MCF 10A (cell line): ENCODE results near the gene UBQLNL. TPM values are rescaled to one million over a fixed set of nuclear protein-coding genes. Genes with fewer than 3 reads are reported as not detected.

ENCODE experiments used
- BruUV-seq: library from RNA; stranded (reverse); fragments of 400-500 nt; replicated peaks from 2 replicates; lab custom pipeline; 2021; lab: Mats Ljungman, UMichigan
- CTCF ChIA-PET: fragments of 300-600 bp; sonication (Branson Sonifier 250); formaldehyde crosslinking; extraction: SDS; loops from one replicate; lab custom pipeline; 2021; ENCODE audit warnings: antibody characterized with exemption, inconsistent platforms; lab: Yijun Ruan, JAX
- POLR2A ChIA-PET: fragments of 300-600, 350-650 bp; sonication (Branson Sonifier 250); formaldehyde crosslinking; extraction: SDS; loops from one replicate; lab custom pipeline; 2020; ENCODE audit warnings: antibody characterized with exemption, inconsistent platforms; lab: Yijun Ruan, JAX
- DNase-seq: peaks from one replicate; pipeline ENCODE4 v3.0.0-alpha.2; 2018; ENCODE audit not compliant: unreplicated experiment
- H3K27ac Mint-ChIP-seq: one replicate; pipeline ENCODE4 v1.8.0; 2022; ENCODE audit warnings: mild to moderate bottlenecking, low read depth, mixed read lengths; ENCODE audit not compliant: unreplicated experiment
- H3K27me3 Mint-ChIP-seq: one replicate; pipeline ENCODE4 v1.8.0; 2022; ENCODE audit warnings: mixed read lengths; ENCODE audit not compliant: insufficient read depth, unreplicated experiment
- H3K36me3 Mint-ChIP-seq: one replicate; pipeline ENCODE4 v1.8.0; 2022; ENCODE audit warnings: mild to moderate bottlenecking, moderate library complexity, mixed read lengths; ENCODE audit not compliant: insufficient read depth, unreplicated experiment
- H3K4me1 Mint-ChIP-seq: one replicate; pipeline ENCODE4 v1.8.0; 2022; ENCODE audit warnings: mixed read lengths; ENCODE audit not compliant: insufficient read depth, unreplicated experiment
- H3K4me3 Mint-ChIP-seq: one replicate; pipeline ENCODE4 v1.8.0; 2022; ENCODE audit warnings: mild to moderate bottlenecking, moderate library complexity, mixed read lengths; ENCODE audit not compliant: unreplicated experiment
- H3K9me3 Mint-ChIP-seq: one replicate; pipeline ENCODE4 v1.8.0; 2022; ENCODE audit warnings: mixed read lengths; ENCODE audit not compliant: unreplicated experiment
- intact Hi-C: fragments of 100-400 bp; cut with micrococcal nuclease; formaldehyde crosslinking; loops from 2 replicates; pipeline ENCODE4 v1.14.1; 2022
- total RNA-seq: library from RNA; stranded (reverse); gene quantifications from 2 replicates; pipeline ENCODE4 v1.2.3, GENCODE V29; 2022
- TF ChIP-seq, protein P1 (sequence below): fragments of 200-600 bp; IDR thresholded peaks from one replicate; pipeline ENCODE4 v1.8.0; 2022; ENCODE audit warnings: antibody characterized with exemption, mild to moderate bottlenecking; ENCODE audit not compliant: unreplicated experiment

The UBQLNL gene
- total RNA-seq, 1 experiment from 2014 or later: not detected

- H3K4me3 Mint-ChIP-seq: no peak overlapping the region
- no peaks in the 10 kb centered on the region for H3K9me3 Mint-ChIP-seq
- TF ChIP-seq, protein P1, sequence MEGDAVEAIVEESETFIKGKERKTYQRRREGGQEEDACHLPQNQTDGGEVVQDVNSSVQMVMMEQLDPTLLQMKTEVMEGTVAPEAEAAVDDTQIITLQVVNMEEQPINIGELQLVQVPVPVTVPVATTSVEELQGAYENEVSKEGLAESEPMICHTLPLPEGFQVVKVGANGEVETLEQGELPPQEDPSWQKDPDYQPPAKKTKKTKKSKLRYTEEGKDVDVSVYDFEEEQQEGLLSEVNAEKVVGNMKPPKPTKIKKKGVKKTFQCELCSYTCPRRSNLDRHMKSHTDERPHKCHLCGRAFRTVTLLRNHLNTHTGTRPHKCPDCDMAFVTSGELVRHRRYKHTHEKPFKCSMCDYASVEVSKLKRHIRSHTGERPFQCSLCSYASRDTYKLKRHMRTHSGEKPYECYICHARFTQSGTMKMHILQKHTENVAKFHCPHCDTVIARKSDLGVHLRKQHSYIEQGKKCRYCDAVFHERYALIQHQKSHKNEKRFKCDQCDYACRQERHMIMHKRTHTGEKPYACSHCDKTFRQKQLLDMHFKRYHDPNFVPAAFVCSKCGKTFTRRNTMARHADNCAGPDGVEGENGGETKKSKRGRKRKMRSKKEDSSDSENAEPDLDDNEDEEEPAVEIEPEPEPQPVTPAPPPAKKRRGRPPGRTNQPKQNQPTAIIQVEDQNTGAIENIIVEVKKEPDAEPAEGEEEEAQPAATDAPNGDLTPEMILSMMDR: no peak
- ChIA-PET CTCF (no interaction called here), POLR2A (no interaction called here)
- peaks cover 43% of the 10 kb centered on the region for H3K27me3 Mint-ChIP-seq
- no TSS peak for BruUV-seq
- intact Hi-C loops: no loop called here
- H3K36me3 Mint-ChIP-seq: no peaks in the 10 kb centered on the region
- DNase-seq: no peak
- H3K27ac Mint-ChIP-seq: no peak overlapping the region
- H3K4me1 Mint-ChIP-seq: no peaks in the 10 kb centered on the region
Measured at GRCh38 chr11:5488798-5489399, 27.6 kb downstream of the UBQLNL start.

DNA sequence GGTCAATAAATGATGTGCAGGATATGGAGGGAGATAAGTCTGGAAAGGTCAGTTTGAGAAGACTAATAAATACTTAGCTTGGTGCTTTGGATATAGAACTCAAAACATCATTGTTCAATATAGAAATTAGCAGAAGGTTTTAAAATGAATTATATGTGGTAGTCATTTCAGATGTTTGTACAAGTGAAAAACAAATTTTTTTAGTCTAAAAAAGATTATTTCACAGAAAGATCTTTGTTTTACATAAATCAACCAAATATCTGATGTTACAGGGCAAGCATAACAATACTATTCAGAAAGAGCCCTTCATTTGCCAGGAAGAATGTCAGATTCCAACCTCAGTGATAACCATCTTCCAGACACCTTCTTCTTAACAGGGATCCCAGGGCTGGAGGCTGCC is 28.1 kb downstream of the UBQLNL start, which contains the start of gene OR52D1:
OR52D1 (plus strand) TSS at position 301 of the 400 bp plus-strand sequence; CDS start at position 323, 22 bp downstream.
- POLR2A ChIA-PET: no interaction called here
- no peak within 1 kb of the TSS for H3K4me3 Mint-ChIP-seq
- intact Hi-C loops: no loop called here
- BruUV-seq: no TSS peak
- CTCF ChIA-PET: no interaction called here
- H3K27me3 Mint-ChIP-seq: peaks cover 48% of the 10 kb centered on the region
- TF ChIP-seq, protein P1: no peak
- H3K27ac Mint-ChIP-seq: no peak within 1 kb of the TSS
- H3K4me1 Mint-ChIP-seq: no peaks in the 10 kb centered on the region
- no peak for DNase-seq
- no peaks in the 10 kb centered on the region for H3K9me3 Mint-ChIP-seq
- no peaks in the 10 kb centered on the region for H3K36me3 Mint-ChIP-seq

GRCh38 chr11:5486421-5486820 is 30.1 kb downstream of the UBQLNL start:
- TF ChIP-seq, protein P1: no peak
- intact Hi-C loops: no loop called here
- no TSS peak for BruUV-seq
- H3K36me3 Mint-ChIP-seq: no peaks in the 10 kb centered on the region
- no peaks in the 10 kb centered on the region for H3K4me1 Mint-ChIP-seq
- ChIA-PET POLR2A (interaction anchor here (0.7 kb wide), 1 partner anchor 9 kb away, joined by 4 read pairs; no protein-coding TSS in a partner anchor), CTCF (interaction anchor here (0.6 to 1.6 kb wide), 2 partner anchors 10 to 865 kb away, joined by 3 to 9 read pairs; no protein-coding TSS in a partner anchor)
- no peak overlapping the region for H3K27ac Mint-ChIP-seq
- no peak for DNase-seq
- H3K9me3 Mint-ChIP-seq: no peaks in the 10 kb centered on the region
- no peak overlapping the region for H3K4me3 Mint-ChIP-seq
- H3K27me3 Mint-ChIP-seq: peaks cover 38% of the 10 kb centered on the region

- POLR2A ChIA-PET: interaction anchor here (0.7 kb wide), 1 partner anchor 10 kb away, joined by 4 read pairs; no protein-coding TSS in a partner anchor
- intact Hi-C loops: no loop called here
- CTCF ChIA-PET: interaction anchor here (1.6 kb wide), 1 partner anchor 10 kb away, joined by 9 read pairs; no protein-coding TSS in a partner anchor
- DNase-seq: no peak
- no peak overlapping the region for H3K27ac Mint-ChIP-seq
- no peaks in the 10 kb centered on the region for H3K9me3 Mint-ChIP-seq
- H3K4me3 Mint-ChIP-seq: no peak overlapping the region
- H3K4me1 Mint-ChIP-seq: no peaks in the 10 kb centered on the region
- TF ChIP-seq, protein P1: no peak
- BruUV-seq: no TSS peak
- H3K27me3 Mint-ChIP-seq: peaks cover 34% of the 10 kb centered on the region
- H3K36me3 Mint-ChIP-seq: no peaks in the 10 kb centered on the region
Measured at GRCh38 chr11:5486003-5486402, 30.5 kb downstream of the UBQLNL start.
